Endodermal cell (in vitro differentiated cells): ENCODE results near the gene CLDND2. TPM values are rescaled to one million over a fixed set of nuclear protein-coding genes. Genes with fewer than 3 reads are reported as not detected.

Experiments
- DNase-seq: peaks from one replicate; pipeline ENCODE4 v3.0.0-alpha.2; 2017
- H3K27ac ChIP-seq: 2 replicates; pipeline ENCODE4 v1.5.1; 2013; ENCODE audit warnings: mild to moderate bottlenecking, low read depth, low read length, moderate library complexity
- H3K27me3 ChIP-seq: 2 replicates; pipeline ENCODE4 v1.6.1; 2013; ENCODE audit warnings: mild to moderate bottlenecking, low read length, moderate library complexity; ENCODE audit not compliant: insufficient read depth, control insufficient read depth, poor library complexity, severe bottlenecking
- H3K36me3 ChIP-seq: 2 replicates; pipeline ENCODE4 v1.7.0; 2013; ENCODE audit warnings: mild to moderate bottlenecking, low read length, moderate library complexity; ENCODE audit not compliant: control insufficient read depth, insufficient read depth
- H3K4me1 ChIP-seq: one replicate; pipeline ENCODE4 v1.7.0; 2013; ENCODE audit warnings: low read length; ENCODE audit not compliant: control insufficient read depth, insufficient read depth
- H3K4me3 ChIP-seq: 2 replicates; pipeline ENCODE4 v1.5.1; 2013; ENCODE audit warnings: mild to moderate bottlenecking, low read length, moderate library complexity
- H3K9ac ChIP-seq: 2 replicates; pipeline ENCODE4 v1.6.1; 2013; ENCODE audit warnings: mild to moderate bottlenecking, low read length, moderate library complexity; ENCODE audit not compliant: poor library complexity, severe bottlenecking; ENCODE audit errors: extremely low read depth
- H3K9me3 ChIP-seq: 2 replicates; pipeline ENCODE4 v1.6.1; 2013; ENCODE audit warnings: mild to moderate bottlenecking, low read length, moderate library complexity; ENCODE audit not compliant: control insufficient read depth
- H3K27ac Mint-ChIP-seq: 2 replicates; pipeline ENCODE4 v1.8.0; 2020; ENCODE audit warnings: mixed read lengths
- H3K27me3 Mint-ChIP-seq: 2 replicates; pipeline ENCODE4 v1.8.0; 2021; ENCODE audit warnings: mild to moderate bottlenecking, mixed read lengths; ENCODE audit not compliant: insufficient read depth
- H3K36me3 Mint-ChIP-seq: 2 replicates; pipeline ENCODE4 v1.8.0; 2020; ENCODE audit warnings: low read depth, mixed read lengths
- H3K4me1 Mint-ChIP-seq: 2 replicates; pipeline ENCODE4 v1.8.0; 2020; ENCODE audit warnings: mixed read lengths
- H3K4me3 Mint-ChIP-seq: 2 replicates; pipeline ENCODE4 v1.8.0; 2020; ENCODE audit warnings: mild to moderate bottlenecking, moderate library complexity, mixed read lengths
- H3K9me3 Mint-ChIP-seq: 2 replicates; pipeline ENCODE4 v1.8.0; 2020; ENCODE audit warnings: mild to moderate bottlenecking, mixed read lengths
- WGBS, 2 experiments: methylation state at CpG; one replicate each; pipeline versions ENCODE4 v1.1.5 to v1.1.7; 2013; ENCODE audit warnings: missing lambda C conversion rate in 2 of 2, mixed read lengths in 1 of 2; ENCODE audit not compliant: insufficient coverage in 1 of 2, insufficient read length in 1 of 2; 5-methylcytosine and 5-hydroxymethylcytosine counted together
- total RNA-seq, 2 donors: library from RNA; stranded (reverse); fragmentation: NEBNext Ultra II Directional in 1 of 2; extraction: Animal tissue kit (Norgen Biotek cat#: 25700) in 1 of 2; gene quantifications; 2 replicates in 1 of 2; 3 replicates in 1 of 2; pipeline ENCODE4 v1.2.1, GENCODE V29; 2021
- TF ChIP-seq, protein P1 (sequence below): fragments of 200-600 bp; sonication (generic); conservative IDR thresholded peaks from 2 replicates; pipeline ENCODE4 v1.5.0; 2021; ENCODE audit warnings: antibody characterized with exemption, mild to moderate bottlenecking

Gene CLDND2
- total RNA-seq, 2 donors from 2014 or later, result 1.3 to 2.5 TPM

GRCh38 chr19:51365965-51366388, 2.8 kb downstream of the CLDND2 start, which contains the start of gene ETFB:
Gene ETFB (minus strand): TSS chr19:51366388. CDS start chr19:51366326, 62 bp downstream.
- Histone ChIP-seq H3K36me3 (no peaks in the 10 kb centered on the region), H3K9ac (peak within 1 kb of the TSS; percentile 86), H3K4me1 (peaks cover 17% of the 10 kb centered on the region), H3K27me3 (no peaks in the 10 kb centered on the region), H3K4me3 (peak within 1 kb of the TSS; percentile 94), H3K27ac (peak within 1 kb of the TSS; percentile 78), H3K9me3 (no peaks in the 10 kb centered on the region)
- Mint-ChIP-seq H3K27me3 (peaks cover 3% of the 10 kb centered on the region), H3K27ac (peak within 1 kb of the TSS; percentile 99), H3K4me3 (peak within 1 kb of the TSS; percentile 99), H3K9me3 (no peaks in the 10 kb centered on the region), H3K4me1 (peaks cover 39% of the 10 kb centered on the region), H3K36me3 (no peaks in the 10 kb centered on the region)
- WGBS, 2 experiments, result 1% methylated on average over 16 to 27 of the region's 27 CpGs
- TF ChIP-seq, protein P1, sequence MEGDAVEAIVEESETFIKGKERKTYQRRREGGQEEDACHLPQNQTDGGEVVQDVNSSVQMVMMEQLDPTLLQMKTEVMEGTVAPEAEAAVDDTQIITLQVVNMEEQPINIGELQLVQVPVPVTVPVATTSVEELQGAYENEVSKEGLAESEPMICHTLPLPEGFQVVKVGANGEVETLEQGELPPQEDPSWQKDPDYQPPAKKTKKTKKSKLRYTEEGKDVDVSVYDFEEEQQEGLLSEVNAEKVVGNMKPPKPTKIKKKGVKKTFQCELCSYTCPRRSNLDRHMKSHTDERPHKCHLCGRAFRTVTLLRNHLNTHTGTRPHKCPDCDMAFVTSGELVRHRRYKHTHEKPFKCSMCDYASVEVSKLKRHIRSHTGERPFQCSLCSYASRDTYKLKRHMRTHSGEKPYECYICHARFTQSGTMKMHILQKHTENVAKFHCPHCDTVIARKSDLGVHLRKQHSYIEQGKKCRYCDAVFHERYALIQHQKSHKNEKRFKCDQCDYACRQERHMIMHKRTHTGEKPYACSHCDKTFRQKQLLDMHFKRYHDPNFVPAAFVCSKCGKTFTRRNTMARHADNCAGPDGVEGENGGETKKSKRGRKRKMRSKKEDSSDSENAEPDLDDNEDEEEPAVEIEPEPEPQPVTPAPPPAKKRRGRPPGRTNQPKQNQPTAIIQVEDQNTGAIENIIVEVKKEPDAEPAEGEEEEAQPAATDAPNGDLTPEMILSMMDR, result no peak
- no peak for DNase-seq

GRCh38 chr19:51365211-51365964, 3.4 kb downstream of the CLDND2 start:
- WGBS, 2 experiments, result 46 to 54% methylated on average over 8 to 10 of the region's 10 CpGs
- H3K9ac ChIP-seq, result peak overlapping the region; percentile 83
- no peaks in the 10 kb centered on the region for H3K36me3 ChIP-seq
- no peaks in the 10 kb centered on the region for H3K9me3 ChIP-seq
- H3K4me3 ChIP-seq, result peak overlapping the region; percentile 89
- peaks cover 17% of the 10 kb centered on the region for H3K4me1 ChIP-seq
- peak overlapping the region; percentile 6 for H3K27ac ChIP-seq
- Mint-ChIP-seq H3K4me1 (peaks cover 39% of the 10 kb centered on the region), H3K4me3 (peak overlapping the region; percentile 99), H3K27me3 (no peaks in the 10 kb centered on the region), H3K27ac (peak overlapping the region; percentile 96), H3K9me3 (no peaks in the 10 kb centered on the region), H3K36me3 (no peaks in the 10 kb centered on the region)
- TF ChIP-seq, protein P1, result no peak
- DNase-seq, result peak; percentile 68
- H3K27me3 ChIP-seq, result no peaks in the 10 kb centered on the region

GRCh38 chr19:51364200-51365106, 4.3 kb downstream of the CLDND2 start:
- Histone ChIP-seq H3K9ac (peak overlapping the region; percentile 75), H3K36me3 (no peaks in the 10 kb centered on the region), H3K4me3 (no peak overlapping the region), H3K4me1 (peaks cover 17% of the 10 kb centered on the region), H3K27ac (no peak overlapping the region), H3K9me3 (no peaks in the 10 kb centered on the region), H3K27me3 (no peaks in the 10 kb centered on the region)
- 86 to 93% methylated on average over 8 to 15 of the region's 15 CpGs for WGBS, 2 experiments
- Mint-ChIP-seq H3K4me1 (peaks cover 42% of the 10 kb centered on the region), H3K4me3 (peak overlapping the region; percentile 15), H3K36me3 (no peaks in the 10 kb centered on the region), H3K9me3 (no peaks in the 10 kb centered on the region), H3K27ac (peak overlapping the region; percentile 96), H3K27me3 (no peaks in the 10 kb centered on the region)
- TF ChIP-seq, protein P1, result no peak
- DNase-seq, result no peak
